ENCODE measurements around the gene FERMT3. TPM values are rescaled to one million over a fixed set of nuclear protein-coding genes. Genes with fewer than 3 reads are reported as not detected.
"Not testable (repeated sequence)": the region's sequence is repeated elsewhere in the genome, so short reads cannot be mapped to it uniquely, and the experiment has no call there.

Gene FERMT3
- total RNA-seq, 2 donors from 2014 or later, result 142 to 193 TPM

DNA sequence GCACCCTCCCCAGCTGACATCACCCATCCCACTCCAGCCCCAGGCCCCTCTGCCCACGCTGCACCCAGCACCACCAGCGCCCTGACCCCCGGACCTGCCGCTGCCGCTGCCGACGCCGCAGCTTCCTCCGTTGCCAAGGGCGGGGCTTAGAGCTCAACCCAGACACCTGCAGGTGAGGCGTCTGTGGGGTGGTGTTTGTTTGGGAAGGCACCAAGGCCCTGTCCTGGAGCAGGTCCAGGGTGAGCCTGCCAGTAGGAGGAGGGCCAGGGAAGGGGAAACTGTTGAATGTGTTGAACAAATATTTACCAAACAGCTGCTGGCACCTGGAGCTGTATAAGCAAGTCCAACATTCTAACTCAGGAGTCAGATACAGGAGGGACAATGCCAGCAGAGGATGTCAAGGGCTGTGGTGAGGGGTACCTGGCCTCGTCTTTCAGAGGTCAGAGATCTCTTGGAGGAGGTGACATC is 31.0 kb downstream of the FERMT3 start:
- Mint-ChIP-seq H3K9me3 (no peaks in the 10 kb centered on the region), H3K36me3 (peaks cover 0 to 5% of the 10 kb centered on the region in 2 donors), H3K27ac (peak overlapping the region; percentile 60 to 78)
- no peak for ATAC-seq
- no peak for DNase-seq (ENCODE audit: low spot score in 2 of 2)

GRCh38 chr11:64238076-64238475 is 31.6 kb downstream of the FERMT3 start:
- ATAC-seq (no peak), DNase-seq (ENCODE audit: low spot score in 2 of 2) (no peak)
- H3K27ac Mint-ChIP-seq, result peak overlapping the region; percentile 60 to 96
- H3K36me3 Mint-ChIP-seq, result peaks cover 2 to 5% of the 10 kb centered on the region in 2 donors
- H3K9me3 Mint-ChIP-seq, result no peaks in the 10 kb centered on the region

DNA sequence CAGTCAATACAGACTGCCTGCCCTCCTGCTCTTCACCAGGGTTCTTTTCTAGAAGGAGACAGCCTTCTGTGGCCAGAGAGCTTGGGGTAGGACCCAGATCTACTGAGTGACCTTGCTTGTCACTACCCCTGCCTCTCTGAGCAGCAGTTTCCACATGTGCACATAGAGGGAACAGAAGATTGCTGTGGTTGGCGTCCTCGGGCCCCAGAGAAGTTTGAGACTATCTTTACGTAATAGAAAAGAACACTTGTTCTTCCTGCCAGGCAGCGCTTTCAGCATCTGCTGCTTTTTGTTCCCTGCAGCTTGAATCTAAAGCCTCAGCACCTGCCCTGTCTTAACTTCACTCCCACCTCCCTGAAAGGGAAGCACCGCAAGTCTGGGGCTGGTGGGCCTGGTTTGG is 32.5 kb downstream of the FERMT3 start:
- Mint-ChIP-seq H3K36me3 (peaks cover 5 to 10% of the 10 kb centered on the region in 2 donors), H3K9me3 (no peaks in the 10 kb centered on the region), H3K27ac (peak overlapping the region in 1 of 2 donors; percentile 96)
- ATAC-seq, result no peak
- no peak for DNase-seq (ENCODE audit: low spot score in 2 of 2)

DNA sequence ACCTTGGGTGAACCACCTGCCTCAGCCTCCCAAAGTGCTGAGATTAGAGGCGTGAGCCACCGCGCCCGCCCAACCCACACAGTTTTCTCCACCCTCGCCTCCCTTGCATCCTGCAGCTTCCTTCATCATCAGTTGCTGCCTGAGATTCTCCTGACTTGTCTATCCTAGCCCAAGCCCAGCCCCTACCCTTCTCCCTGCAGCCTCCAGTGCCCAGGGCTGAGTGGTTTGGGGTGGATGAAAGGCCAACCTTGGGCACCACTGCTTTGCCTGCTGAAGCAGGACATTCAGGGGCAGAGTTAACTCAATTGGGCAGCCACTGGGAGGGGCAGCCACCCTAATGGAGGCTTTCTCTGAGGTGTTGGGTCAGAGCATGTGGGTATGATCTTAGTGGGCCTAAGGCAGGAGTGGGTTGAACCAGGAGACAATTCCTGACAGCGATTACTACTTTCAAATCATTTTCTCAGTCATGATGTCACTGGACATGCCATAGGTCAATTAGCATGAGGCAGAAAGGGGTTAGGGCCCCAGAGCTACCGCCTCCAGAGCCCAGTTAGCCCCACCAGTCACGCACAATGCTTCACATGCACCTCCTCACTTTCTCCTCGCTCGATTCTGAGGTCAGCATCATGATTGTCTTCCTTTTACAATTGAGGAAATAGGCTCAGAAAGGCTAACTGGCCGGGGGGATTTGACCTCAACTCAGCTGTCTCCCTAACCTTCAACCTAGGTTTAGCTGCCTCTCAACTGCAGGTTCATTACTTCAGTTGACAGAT is 33.3 kb downstream of the FERMT3 start:
- DNase-seq (ENCODE audit: low spot score in 2 of 2) (no peak), ATAC-seq (no peak)
- H3K9me3 Mint-ChIP-seq, result no peaks in the 10 kb centered on the region
- peaks cover 5 to 10% of the 10 kb centered on the region in 2 donors for H3K36me3 Mint-ChIP-seq
- H3K27ac Mint-ChIP-seq, result peak overlapping the region; percentile 96 to 97

DNA sequence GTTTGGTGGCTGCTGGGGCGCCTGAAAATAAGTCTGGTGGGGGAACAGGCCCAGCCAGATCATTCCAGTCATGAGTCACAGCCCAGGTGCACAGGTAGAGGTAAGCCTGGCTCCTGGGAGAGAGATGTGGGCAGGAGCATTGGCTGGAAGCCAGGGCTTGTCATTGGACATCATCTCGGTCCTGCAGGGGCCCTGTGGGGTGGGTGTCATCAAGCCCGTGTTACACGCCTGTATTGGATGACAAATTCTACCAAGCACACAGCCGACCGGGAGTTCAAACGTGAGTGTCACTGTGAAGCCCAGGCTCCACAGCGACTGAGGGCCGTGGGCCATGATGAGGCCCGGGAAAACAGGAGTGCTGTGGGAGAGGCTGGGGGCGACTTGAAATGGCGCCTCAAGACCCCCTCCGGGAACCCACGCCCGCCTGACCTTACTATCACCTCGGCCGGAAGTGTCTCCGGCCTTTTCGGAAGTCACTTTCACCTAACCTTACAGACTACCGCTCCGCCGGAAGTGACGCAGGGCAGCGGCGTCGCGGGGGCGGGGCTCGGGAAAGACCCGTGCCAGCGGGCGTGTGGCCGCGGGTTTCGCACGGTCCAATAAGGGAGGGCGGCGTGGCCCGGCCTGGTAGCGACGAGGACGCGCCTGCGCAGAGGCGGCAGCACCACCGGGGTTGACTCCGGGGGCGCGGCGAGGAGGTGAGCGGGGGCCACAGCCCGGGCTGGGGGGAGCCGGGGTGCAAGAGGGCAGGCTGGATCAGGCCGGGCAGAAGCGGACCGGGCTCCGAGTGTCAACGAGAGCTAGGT is 34.1 kb downstream of the FERMT3 start, which contains the start of gene FKBP2:
TSS of gene FKBP2 (plus strand) at position 661 of the 806 bp plus-strand sequence. CDS start 1,293 bp downstream, outside the sequence.
- Mint-ChIP-seq H3K27ac (peak within 1 kb of the TSS; percentile 96 to 97), H3K9me3 (no peaks in the 10 kb centered on the region), H3K36me3 (peaks cover 6 to 11% of the 10 kb centered on the region in 2 donors)
- DNase-seq (ENCODE audit: low spot score in 2 of 2) (peak; percentile 99), ATAC-seq (peak; percentile 65 to 72)

DNA sequence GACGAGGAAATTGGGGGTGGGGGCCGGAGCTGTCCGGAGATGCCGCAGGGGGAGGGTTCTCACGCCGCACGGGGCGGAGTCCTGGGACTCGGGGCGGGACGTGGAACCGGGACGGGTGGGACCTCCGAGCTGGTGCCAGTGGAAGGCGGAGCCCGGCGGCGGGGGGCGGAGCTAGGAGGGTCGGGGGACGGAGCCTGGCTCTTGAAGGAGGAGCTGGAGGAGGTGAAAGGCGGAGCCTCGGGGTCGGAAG is 34.6 kb downstream of the FERMT3 start:
- peak overlapping the region; percentile 96 to 97 for H3K27ac Mint-ChIP-seq
- peaks cover 11 to 16% of the 10 kb centered on the region in 2 donors for H3K36me3 Mint-ChIP-seq
- peak; percentile 74 to 85 for ATAC-seq
- peak; percentile 100 for DNase-seq (ENCODE audit: low spot score in 2 of 2)
- H3K9me3 Mint-ChIP-seq, result no peaks in the 10 kb centered on the region

- no peaks in the 10 kb centered on the region for H3K9me3 Mint-ChIP-seq
- DNase-seq (ENCODE audit: low spot score in 2 of 2) (peak in 1 of 2 donors; percentile 40), ATAC-seq (peak; percentile 2 to 10)
- peak overlapping the region; percentile 96 to 97 for H3K27ac Mint-ChIP-seq
- peaks cover 11 to 16% of the 10 kb centered on the region in 2 donors for H3K36me3 Mint-ChIP-seq
Observed at GRCh38 chr11:64241491-64242374, 35.2 kb downstream of the FERMT3 start.

DNA sequence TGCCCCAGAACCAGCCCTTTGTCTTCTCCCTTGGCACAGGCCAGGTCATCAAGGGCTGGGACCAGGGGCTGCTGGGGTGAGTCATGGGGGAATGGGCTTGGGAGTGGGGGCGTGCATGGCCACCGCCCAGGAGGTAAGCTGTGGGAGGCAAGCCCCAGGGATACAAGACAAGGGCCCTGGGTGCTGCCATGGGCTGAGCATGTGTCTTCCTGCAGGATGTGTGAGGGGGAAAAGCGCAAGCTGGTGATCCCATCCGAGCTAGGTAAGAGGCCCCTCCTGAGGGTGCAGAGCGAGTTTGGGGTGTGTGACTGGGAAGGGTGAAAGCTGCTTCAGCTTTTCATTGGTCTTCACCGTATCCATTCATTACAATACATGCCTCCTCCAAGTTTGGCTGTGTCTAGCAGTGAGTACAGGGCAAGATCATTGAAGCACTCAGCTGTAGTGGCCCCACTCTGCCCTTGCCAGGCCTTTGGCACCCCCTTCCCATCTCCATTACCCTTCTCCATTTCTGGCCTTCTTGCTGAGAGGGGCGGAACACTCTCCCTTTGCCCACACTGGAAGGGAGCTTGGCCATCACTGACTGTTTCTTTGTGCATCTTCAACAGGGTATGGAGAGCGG is 36.8 kb downstream of the FERMT3 start:
- peaks cover 11 to 16% of the 10 kb centered on the region in 2 donors for H3K36me3 Mint-ChIP-seq
- ATAC-seq (no peak), DNase-seq (ENCODE audit: low spot score in 2 of 2) (no peak)
- peak overlapping the region; percentile 32 to 60 for H3K27ac Mint-ChIP-seq
- no peaks in the 10 kb centered on the region for H3K9me3 Mint-ChIP-seq

DNA sequence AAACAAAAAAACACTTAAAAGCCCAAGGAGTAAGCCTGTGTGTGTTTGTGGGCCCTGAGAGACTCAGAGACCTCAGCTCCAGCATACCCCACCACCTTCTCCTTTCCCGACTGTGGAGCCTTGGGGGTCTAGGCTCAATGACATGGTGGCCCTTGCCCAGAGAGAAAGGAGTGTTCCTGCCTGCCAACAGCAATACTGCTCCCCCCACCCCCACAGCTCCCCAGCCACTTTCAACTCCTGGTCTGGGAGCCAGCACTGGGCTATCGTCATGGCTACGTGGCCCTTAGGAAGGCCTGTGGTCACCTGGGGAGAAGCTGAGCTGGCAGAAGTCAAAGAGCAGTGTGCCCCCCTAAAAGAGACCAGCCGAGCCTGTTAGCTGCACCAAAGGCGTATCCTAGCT is 37.6 kb downstream of the FERMT3 start:
- Mint-ChIP-seq H3K27ac (peak overlapping the region; percentile 29 to 32), H3K36me3 (peaks cover 11 to 16% of the 10 kb centered on the region in 2 donors), H3K9me3 (no peaks in the 10 kb centered on the region)
- ATAC-seq (no peak), DNase-seq (ENCODE audit: low spot score in 2 of 2) (no peak)

DNA sequence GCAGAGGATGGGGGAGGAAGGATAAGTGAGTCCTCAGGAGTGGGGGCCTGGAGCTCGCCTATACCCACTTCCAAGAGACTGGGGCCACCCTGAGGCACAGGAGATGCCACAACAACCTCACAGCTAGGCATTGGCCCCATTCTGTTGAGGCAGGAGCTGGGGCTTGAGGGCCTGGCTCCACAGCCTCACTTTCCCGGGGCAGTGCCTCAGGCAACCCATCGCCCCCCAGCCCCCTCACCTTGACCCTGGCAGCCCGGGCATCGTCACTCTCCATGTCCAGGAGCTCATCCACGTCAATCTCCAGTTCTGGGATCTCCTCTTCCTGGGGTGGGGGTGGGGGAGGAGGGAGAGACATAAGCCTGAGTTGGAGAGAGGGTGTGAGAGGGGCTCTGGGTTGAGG is 38.4 kb downstream of the FERMT3 start:
- DNase-seq (ENCODE audit: low spot score in 2 of 2) (no peak), ATAC-seq (no peak)
- H3K9me3 Mint-ChIP-seq, result no peaks in the 10 kb centered on the region
- H3K27ac Mint-ChIP-seq, result peak overlapping the region in 1 of 2 donors; percentile 93
- H3K36me3 Mint-ChIP-seq, result peaks cover 11 to 16% of the 10 kb centered on the region in 2 donors

- Mint-ChIP-seq H3K27ac (peak overlapping the region; percentile 91 to 93), H3K9me3 (no peaks in the 10 kb centered on the region), H3K36me3 (peaks cover 7 to 16% of the 10 kb centered on the region in 2 donors)
- DNase-seq (ENCODE audit: low spot score in 2 of 2) (no peak), ATAC-seq (no peak)
Observed at GRCh38 chr11:64245401-64245796, 38.9 kb downstream of the FERMT3 start.

GRCh38 chr11:64245797-64246620 is 39.5 kb downstream of the FERMT3 start:
- Mint-ChIP-seq H3K27ac (peak overlapping the region; percentile 91 to 93), H3K36me3 (peaks cover 6 to 16% of the 10 kb centered on the region in 2 donors), H3K9me3 (no peaks in the 10 kb centered on the region)
- DNase-seq (ENCODE audit: low spot score in 2 of 2) (peak; percentile 72 to 87), ATAC-seq (peak in 1 of 2 donors; percentile 55)

GRCh38 chr11:64246621-64246870 is 40.0 kb downstream of the FERMT3 start:
- peak; percentile 3 to 29 for ATAC-seq
- peak overlapping the region in 1 of 2 donors; percentile 93 for H3K27ac Mint-ChIP-seq
- H3K36me3 Mint-ChIP-seq, result peaks cover 6 to 16% of the 10 kb centered on the region in 2 donors
- DNase-seq (ENCODE audit: low spot score in 2 of 2); H3K9me3 Mint-ChIP-seq: not testable (repeated sequence)

- Mint-ChIP-seq H3K9me3 (no peaks in the 10 kb centered on the region), H3K36me3 (peaks cover 6 to 16% of the 10 kb centered on the region in 2 donors), H3K27ac (peak within 1 kb of the TSS; percentile 91 to 93)
- peak; percentile 39 to 73 for ATAC-seq
- peak; percentile 74 to 82 for DNase-seq (ENCODE audit: low spot score in 2 of 2)
Observed at GRCh38 chr11:64246871-64247728, 40.6 kb downstream of the FERMT3 start, which contains the start of gene PPP1R14B. Gene PPP1R14B (minus strand): TSS chr11:64246943. CDS start chr11:64246673, 270 bp downstream.

Measured in activated naive CD4-positive, alpha-beta T cell treated with anti-CD3 and anti-CD28 coated beads, Interleukin-2, amount 50 U/mL, for 72 hours (primary cell).